A673 (cell line): ENCODE results near the gene TEPSIN.

Experiments
- CTCF ChIP-seq: fragments of 300-800, 200-600 bp; sonication (generic); conservative IDR thresholded peaks from 2 replicates; pipeline ENCODE4 v1.5.1; 2017; ENCODE audit warnings: low read depth, mild to moderate bottlenecking, antibody characterized with exemption, low read length, moderate library complexity, mixed read lengths
- EZH2 ChIP-seq: fragments of 200-600 bp; sonication (generic); IDR thresholded peaks from 2 replicates; pipeline ENCODE4 v1.6.1; 2017; ENCODE audit warnings: borderline replicate concordance, low read depth, mild to moderate bottlenecking, mixed read lengths, antibody characterized with exemption, low read length; ENCODE audit not compliant: poor library complexity, severe bottlenecking

- no peak for TF ChIP-seq CTCF
- TF ChIP-seq EZH2 = no peak
Measured at GRCh38 chr17:81259058-81259605, 20.3 kb upstream of the TEPSIN start.
